GM21447 (cell line): ENCODE data around the gene CASP8.

Experiments used
- ATAC-seq: cut with Tn5 transposase; IDR thresholded peaks from one replicate; pipeline ENCODE4 v1.9.1; 2021; ENCODE audit not compliant: unreplicated experiment

Gene CASP8

GRCh38 chr2:201242571-201243277, 17.6 kb upstream of the CASP8 start:
- ATAC-seq: no peak

DNA sequence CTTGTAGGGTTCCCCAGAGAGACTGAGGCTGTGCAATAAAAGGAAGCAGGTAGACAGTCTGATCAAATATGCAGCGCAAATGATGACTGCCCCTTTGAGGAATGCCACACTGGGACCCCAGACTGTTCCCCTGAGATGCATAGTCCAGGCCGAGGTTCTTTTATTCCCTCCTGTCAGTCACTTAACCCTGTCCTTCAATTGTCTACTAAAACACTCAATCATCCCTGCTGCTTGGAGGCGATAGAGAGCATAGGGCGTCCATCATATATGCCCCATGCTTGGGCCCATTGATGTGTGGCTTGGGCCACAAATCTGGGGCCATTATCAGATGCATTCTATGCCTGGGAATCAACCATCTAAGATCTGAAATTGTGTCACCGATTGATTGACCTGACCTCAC, 15.5 kb upstream of the CASP8 start:
- no peak for ATAC-seq

DNA sequence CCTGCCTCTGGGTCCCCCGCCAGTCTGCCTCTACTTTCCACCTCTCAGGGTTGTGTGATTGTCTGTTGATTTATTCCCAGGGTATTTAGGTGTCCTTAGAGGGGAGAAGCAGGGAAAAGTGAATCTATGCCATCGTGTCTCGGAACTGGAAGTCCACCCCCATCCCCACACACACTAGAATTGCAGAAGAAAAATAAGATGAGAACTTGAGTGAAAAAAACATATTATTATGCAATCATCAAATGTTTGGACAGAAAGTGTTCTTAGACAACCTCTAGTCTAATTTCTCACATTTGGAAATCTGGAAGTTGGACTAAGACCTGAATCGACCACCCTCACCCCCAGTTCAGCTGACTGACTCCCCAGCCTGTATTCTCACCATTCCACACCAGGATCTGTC, 14.1 kb upstream of the CASP8 start:
- no peak for ATAC-seq

DNA sequence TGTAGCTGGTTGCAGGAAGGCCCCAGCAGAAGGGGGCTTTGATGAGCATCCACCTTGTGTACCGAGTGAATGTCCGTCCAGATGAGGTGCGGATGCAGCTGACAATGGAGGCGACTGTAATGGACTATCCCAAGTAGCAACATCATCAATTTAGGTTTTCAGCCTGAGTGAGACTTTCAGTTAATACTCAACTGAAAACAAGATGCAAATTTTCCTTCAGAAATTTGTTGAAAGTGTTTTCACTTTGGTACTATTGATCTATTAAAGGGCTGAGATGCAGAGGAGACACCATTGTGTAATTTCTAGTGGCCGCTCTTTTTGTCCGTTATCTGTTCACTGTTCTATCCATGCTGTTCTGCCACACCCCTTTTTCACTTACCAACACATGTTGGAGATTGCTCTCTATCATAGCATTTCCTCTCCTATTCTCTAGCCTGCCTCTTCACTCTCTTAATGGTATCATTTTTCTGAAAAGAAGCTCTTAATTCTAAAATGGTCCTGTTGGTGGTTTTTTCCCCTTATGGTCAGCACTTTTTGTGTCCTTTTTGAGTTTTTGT, 12.0 kb upstream of the CASP8 start:
- no peak for ATAC-seq

- ATAC-seq: no peak
Observed at GRCh38 chr2:201249889-201250288, 10.4 kb upstream of the CASP8 start.

DNA sequence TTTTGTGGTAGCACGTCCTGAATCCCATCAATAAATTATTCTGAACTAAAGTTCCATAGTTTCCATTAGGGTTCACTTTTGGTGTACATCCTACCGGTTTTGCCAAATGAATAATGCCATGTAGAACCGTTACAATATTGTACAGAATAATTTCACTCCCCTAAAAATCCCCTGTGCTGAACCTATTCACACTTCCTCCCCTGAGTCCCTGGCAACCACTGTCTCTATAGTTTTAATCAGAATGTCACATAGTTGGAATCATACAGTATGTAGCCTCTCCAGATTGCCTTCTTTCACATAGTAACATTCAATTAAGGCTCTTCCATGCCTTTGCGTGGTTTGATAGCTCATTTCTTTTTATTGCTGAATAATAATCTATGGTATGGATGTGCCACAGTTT, 9.6 kb upstream of the CASP8 start:
- no peak for ATAC-seq

- ATAC-seq: no peak
Observed at GRCh38 chr2:201254081-201254730, 6.1 kb upstream of the CASP8 start.

DNA sequence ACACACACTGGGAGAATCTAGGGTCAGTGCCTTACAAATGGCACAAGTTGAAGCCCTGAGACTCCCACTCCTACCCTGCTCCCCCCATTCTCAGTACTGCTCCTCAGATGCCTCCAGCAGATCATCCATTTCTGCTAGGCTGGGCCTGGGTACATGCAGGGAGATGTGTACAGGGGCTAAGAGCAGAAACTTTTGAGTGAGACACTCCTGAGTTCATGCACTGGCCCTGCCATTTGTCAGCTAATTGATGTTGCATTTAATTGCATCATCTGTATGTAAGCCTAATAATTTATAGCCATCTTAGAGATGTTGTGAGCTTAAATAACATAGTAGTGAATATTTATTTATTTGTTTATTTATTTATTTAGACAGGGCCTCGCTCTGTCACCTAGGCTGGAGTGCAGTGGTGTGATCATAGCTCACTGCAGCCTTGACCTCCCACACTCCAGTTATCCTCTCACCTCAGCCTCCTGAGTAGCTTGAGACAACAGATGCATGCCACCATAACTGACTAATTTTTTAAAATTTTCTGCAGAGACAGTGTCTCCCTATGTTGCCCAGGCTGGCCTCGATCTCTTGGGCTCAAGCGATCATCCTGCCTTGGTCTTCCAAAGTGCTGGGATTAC, 4.8 kb upstream of the CASP8 start:
- no peak for ATAC-seq

DNA sequence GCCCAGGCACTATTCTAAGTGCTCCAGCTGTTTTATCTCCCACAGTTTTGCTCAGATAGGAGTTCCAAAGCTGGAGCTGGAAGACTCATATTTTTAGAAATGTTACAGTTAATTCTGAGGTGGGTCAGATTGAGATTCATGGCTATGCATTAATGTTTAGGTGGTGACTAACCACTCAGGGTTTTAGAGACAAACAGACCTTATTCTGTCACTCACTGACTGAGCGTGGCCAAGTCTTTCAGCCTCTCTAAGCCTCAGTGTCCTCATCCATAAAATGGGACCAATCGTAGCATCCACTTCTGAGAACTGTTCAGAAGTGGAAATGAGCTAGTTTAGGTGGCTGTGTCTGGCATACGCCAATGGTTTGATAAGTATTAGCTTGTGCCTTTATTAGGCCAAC, 4.3 kb upstream of the CASP8 start:
- ATAC-seq: no peak

- ATAC-seq: peak; percentile 43
Observed at GRCh38 chr2:201257381-201257955, 2.9 kb upstream of the CASP8 start.

- ATAC-seq: peak; percentile 74
Observed at GRCh38 chr2:201257956-201258665, 2.2 kb upstream of the CASP8 start.

DNA sequence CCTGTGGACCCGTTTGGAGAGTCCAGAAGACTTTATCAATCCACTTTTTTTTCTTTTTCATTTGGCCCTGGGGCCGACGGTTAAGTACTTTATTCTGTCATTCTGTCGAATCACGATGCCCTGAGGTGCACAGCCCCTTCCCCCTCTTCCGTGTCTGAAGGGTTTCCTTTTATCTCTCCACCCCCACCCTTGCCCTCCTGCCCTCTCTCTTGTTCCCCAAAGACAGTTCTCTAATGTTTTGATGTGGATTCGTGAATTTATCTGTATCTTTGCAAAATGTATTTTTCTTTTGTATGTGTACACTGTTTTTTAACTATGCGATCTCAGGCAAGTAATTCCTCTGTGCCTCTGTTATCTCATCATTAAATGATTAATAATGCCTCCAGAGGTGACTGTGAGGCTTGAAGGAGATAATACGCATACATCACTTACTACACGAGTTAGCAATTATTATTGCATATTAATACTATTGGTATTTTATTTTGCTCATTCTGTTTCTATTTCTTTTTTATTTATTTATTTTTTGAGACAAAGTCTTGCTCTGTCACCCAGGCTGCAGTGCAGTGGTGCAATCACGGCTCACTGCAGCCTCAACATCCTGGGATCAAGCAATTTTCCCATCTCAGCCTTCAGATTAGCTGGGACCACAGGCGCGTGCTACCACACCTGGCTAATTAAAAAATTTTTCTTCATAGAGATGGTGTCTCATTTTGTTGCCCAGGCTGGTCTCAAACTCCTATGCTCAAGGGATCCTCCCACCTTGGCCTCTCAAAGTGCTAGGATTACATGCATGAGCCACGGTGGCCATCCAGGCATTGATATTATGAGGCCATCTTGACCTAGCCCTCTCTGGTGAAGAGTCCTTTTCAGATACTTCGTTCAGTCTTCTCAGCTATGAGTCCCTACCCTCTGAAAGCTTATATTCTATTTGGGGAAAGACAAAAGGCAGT, 1.4 kb upstream of the CASP8 start:
- ATAC-seq: no peak

- ATAC-seq: no peak
Observed at GRCh38 chr2:201261471-201261870, 1.1 kb downstream of the CASP8 start.

- no peak for ATAC-seq
Observed at GRCh38 chr2:201261906-201262305, 1.6 kb downstream of the CASP8 start.

- ATAC-seq: no peak
Observed at GRCh38 chr2:201262718-201263117, 2.4 kb downstream of the CASP8 start.

DNA sequence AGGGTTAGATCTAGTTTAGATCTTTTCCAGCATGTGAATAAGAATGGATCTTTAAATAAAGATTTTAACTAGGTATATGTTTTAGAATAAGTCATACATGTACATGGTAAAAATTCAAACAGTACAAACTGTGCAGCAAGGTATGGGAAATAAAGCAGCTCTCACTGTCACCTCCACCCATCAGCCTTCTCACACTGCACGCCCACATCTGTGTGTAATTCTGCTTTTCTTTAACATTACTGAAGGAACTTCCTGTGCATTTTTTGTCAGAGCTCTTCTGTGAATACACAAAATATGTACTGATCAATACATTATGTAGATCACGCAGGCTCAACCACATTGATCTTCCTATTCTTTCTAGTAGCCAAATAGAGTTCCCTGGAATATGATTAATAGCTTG, 3.4 kb downstream of the CASP8 start:
- no peak for ATAC-seq

DNA sequence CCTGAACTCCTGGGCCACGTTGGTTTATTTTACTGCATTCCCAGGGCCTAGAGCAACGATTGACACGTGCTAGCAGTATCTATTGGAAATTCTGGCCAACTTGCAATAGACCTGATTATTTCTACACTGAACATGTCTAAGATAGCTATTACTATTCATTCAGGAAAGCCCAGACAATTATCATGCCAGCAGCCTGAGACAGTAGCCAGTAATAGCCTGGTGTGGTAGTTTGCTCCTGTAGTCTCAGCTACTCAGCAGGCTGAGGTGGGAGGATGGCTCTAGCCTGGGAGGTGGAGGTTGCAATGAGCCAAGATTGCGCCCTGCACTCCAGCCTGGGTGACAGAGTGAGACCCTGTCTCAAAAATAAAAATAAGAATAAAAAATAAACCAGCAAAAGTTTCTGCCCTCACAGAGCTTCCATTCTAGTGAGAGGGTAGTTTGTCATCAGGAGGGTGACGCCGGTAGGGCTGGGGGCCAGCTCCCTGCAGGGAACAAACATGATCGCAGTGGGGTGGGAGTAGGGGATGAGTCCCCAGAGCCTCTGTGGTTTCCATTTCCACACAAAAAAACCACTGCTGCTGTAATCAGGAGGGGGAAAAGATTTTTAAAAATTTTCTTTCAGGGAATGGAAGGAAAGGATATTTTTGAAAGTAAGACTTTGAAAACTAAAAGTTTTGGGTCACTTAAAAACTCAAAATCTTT, 4.3 kb downstream of the CASP8 start:
- no peak for ATAC-seq

DNA sequence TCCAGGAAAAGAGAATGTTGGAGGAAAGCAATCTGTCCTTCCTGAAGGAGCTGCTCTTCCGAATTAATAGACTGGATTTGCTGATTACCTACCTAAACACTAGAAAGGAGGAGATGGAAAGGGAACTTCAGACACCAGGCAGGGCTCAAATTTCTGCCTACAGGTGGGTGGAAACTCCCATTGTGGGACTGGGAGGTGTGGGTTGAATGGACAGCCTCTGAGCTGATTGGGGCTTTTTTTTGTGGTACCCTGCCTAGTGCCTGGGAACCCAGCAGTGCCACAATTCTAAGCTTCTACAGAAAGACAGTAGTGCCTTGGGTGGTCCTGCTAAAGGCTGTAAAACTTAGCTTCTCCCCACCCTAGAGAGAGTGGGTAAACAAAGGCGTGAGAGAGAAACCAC, 6.3 kb downstream of the CASP8 start:
- no peak for ATAC-seq

DNA sequence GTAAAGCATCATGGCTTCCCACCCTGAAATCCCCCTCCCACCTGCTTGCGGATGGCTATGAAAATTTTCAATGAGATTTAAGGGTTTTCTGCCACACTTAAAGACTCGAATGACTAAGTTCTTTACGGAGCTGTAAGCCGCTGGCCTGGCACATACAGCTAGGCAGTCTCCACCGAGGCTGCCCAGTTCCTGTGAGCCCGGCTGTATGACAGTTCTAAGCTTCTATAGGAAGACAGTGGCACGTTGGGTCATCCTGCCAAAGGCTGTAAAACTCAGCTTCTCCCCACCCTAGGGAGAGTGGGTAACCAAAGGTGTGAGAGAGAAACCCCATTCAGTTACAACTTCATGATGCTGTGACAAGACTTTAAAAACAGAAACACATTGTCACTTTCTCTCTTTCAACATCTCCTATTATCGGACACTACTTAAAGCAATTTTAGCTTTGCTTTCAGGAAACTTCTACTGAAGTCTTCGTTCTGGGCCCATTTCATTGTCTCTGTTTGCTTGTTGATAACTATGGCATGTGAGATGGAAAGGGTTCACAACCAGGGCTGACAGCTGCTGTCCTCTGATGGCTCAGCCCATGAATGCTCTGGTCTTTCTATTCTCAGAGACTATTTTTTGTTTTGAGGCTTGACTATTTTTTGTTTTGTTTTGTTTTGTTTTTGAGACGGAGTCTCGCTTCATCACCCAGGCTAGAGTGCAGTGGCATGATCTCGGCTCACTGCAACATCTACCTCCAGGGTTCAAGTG, 7.1 kb downstream of the CASP8 start:
- no peak for ATAC-seq
